GM18907 (cell line): Measurements from ENCODE around the gene KRTAP12-1.
"Not testable (repeated sequence)": the region's sequence is repeated elsewhere in the genome, so short reads cannot be mapped to it uniquely, and the experiment has no call there.

Experiments
- ATAC-seq: cut with Tn5 transposase; IDR thresholded peaks from one replicate; pipeline ENCODE4 v1.9.1; 2021; ENCODE audit warnings: mild to moderate bottlenecking, moderate library complexity; ENCODE audit not compliant: unreplicated experiment

KRTAP12-1 gene

DNA sequence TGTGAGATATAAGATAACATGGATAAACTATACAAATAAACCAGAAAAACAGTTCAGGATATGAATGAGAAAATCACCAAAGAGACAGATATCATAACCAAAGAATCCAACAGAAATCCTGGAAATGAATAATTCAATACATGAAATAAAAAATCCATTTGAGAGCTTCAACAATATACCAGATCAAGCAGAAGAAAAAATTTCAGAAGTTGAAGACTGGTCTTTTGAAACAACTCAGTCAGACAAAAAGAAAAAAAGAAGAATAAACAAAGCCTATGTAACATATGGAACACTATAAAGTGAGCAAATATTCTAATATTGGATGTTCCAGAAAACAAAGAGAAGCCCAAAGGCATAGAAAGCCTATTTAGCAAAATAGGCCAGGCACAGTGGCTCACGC lies 10.1 kb downstream of the KRTAP12-1 start:
- ATAC-seq: no peak

DNA sequence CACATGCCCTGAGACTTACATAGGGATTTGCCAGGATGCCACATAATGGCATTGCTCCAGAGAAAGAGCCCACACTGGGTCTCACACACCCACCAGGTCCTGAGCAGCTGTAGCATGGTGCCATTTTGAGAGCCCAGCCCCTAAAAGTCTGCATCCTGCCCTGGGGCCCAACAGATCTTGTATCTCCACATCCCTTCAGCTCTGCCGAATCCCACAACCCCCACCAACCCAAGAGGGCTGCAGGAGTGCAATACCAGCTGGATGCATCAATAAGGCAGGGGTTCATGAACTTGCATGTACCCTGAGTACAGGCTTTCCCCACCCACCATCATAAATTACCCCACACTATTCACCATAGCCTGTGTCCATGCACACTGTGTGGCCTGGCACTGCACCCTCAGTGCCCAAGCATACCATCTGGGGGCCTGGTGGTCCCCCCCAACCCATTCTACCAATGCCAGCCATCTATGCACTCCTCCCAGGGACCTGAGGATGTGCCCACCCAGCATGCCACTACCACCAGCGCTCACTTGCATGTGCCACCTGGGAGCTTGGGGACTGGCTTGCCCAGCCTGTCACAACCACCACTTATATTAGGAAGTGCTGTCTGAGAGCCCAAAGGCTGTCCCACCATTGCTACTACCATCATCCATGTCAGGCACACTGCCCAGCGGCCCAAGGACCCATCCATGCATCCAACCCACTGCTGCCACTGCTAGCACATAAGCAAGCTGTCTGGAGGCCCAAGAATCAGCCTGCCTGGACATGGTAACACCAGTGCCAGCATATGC lies 11.1 kb downstream of the KRTAP12-1 start:
- ATAC-seq: no peak

GRCh38 chr21:44667612-44668011 lies 14.4 kb downstream of the KRTAP12-1 start:
- no peak for ATAC-seq

DNA sequence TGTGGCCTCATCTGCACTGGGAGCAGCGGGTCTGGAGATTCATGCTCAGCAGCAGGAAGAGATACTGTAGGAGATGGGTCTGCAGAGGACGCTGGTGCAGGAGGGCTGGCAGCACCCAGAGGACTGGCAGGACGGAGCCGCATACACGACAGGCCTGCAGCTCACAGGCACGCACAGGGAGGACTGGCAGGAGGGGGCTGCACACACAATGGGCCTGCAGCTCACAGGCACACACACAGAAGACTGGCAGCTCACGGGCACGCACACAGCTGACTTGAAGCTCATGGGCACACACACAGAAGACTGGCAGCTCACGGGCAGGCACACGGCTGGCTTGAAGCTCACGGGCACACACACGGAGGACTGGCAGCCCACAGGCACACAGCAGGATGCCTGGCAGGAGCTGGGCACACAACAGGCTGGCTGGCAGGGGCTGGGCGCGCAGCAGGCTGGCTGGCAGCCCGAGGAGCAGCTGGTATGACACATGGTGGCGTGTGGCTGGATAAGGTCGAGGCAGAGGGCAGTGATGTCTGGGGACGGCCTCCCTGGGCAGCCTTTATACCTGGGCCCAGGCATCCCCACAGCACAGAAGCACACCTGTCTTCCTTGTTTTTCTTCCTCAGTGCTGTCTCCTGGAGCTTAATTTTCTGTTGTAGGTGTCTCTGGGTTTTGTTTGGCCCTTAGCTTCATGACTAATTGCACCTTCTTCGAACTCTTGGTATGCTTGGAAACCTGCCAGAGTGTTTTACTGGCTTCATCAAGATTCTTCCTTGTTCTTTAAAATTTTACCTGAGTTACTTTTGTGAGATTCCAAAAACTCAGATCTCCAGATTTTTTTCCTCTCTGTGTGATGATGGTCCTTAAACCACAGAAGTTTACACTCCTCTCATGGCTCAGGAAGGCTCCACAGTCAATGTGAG lies 15.3 kb downstream of the KRTAP12-1 start, which contains the start of gene KRTAP12-2:
Gene KRTAP12-2, minus strand, starts transcription at position 527 of the 920 bp plus-strand sequence. Its CDS starts 41 bp downstream, at position 486.
- ATAC-seq: no peak

GRCh38 chr21:44664691-44665090 lies 17.3 kb downstream of the KRTAP12-1 start:
- ATAC-seq: no peak

GRCh38 chr21:44661567-44661966 lies 20.4 kb downstream of the KRTAP12-1 start:
- ATAC-seq: not testable (repeated sequence)

- ATAC-seq: no peak
Observed at GRCh38 chr21:44658913-44659595, 22.9 kb downstream of the KRTAP12-1 start.

DNA sequence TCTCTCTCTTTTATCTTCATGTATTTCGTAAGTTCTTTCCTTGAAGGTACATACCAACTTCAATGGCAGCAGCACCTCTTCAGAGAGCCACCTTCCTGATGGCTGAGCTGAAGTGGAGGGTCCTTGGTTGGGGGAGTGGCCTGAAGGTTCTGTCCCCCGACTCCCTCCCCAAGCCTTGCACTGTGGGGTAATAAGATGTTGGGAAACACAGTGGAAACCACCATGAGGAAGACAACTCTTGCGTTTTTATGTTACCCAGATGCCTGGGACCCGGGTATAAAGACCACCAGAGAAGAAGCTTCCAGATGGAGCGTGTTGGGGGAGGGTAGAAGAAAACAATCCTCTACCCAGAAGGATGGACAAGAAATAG lies 23.4 kb downstream of the KRTAP12-1 start:
- ATAC-seq: no peak

DNA sequence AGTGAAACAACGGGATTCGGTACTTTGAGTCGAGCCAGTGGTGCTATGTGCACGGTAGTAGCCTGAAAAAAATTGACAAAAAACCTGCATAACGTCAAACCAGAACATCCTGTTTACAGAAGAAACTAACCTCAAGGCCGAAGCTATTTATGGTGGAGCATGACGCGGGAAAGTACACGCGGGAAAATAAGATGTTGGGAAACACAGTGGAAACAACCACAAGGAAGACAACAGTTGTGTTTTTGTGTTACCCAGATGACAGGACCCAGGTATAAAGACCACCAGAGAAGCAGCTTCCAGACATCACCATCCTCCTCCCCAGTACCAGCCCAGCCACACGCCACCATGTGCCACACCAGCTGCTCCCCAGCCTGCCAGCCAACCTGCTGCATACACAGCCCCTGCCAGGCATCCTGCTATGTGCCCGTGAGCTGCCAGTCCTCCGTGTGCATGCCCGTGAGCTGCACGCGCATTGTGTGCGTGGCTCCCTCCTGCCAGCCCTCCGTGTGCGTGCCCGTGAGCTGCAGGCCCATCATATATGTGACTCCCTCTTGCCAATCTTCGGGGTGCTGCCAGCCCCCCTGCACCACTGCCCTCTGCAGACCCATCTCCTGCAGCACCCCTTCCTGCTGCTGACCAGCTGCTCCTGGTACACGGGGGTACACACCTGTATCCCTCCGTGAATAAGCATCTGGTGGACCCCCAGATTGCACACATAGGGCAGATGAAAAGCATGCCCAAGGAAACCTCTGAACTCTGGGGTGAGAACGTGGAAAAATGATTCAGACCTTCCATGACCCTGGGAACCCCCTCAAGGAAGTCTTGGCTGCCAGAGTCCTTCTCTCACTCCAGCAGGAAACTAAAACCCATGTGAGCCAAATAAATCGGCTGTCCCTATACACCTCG lies 24.1 kb downstream of the KRTAP12-1 start, which contains the start of gene KRTAP12-3:
Gene KRTAP12-3, plus strand, starts transcription at position 298 of the 906 bp plus-strand sequence. Its CDS starts 48 bp downstream, at position 346.
- ATAC-seq: no peak

- no peak for ATAC-seq
Observed at GRCh38 chr21:44656868-44657267, 25.1 kb downstream of the KRTAP12-1 start.

DNA sequence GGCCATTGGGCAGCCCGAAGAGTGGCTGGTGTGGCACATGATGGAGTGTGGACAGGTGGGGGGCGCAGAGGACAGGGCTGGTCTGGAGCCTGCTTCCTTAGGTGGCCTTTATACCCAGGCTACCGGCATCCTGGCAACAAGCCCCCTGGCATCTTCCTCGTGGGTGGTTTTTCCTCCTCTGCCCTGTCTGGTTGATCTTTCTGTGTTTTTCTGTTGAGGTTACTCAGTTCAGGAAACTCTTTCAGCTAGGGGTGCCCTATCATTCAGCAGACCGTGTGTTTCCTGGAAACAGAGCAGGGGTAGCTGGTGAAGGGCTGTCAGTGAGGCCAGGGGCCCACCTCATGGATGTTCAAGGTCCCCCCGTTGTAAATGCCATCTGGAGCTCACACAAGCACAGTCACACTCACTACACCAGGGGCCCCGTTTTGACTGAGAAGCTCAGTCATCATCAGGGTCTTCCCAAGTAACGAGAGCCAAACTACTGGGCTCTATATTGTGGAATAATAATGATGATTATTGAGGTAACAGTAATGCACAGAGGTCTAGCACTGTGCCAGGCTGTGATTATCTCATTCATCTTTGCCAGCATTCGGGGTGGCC lies 27.3 kb downstream of the KRTAP12-1 start, which contains the start of gene KRTAP12-4:
Gene KRTAP12-4, minus strand, starts transcription at position 84 of the 600 bp plus-strand sequence. Its CDS starts 45 bp downstream, at position 39.
- ATAC-seq: no peak

DNA sequence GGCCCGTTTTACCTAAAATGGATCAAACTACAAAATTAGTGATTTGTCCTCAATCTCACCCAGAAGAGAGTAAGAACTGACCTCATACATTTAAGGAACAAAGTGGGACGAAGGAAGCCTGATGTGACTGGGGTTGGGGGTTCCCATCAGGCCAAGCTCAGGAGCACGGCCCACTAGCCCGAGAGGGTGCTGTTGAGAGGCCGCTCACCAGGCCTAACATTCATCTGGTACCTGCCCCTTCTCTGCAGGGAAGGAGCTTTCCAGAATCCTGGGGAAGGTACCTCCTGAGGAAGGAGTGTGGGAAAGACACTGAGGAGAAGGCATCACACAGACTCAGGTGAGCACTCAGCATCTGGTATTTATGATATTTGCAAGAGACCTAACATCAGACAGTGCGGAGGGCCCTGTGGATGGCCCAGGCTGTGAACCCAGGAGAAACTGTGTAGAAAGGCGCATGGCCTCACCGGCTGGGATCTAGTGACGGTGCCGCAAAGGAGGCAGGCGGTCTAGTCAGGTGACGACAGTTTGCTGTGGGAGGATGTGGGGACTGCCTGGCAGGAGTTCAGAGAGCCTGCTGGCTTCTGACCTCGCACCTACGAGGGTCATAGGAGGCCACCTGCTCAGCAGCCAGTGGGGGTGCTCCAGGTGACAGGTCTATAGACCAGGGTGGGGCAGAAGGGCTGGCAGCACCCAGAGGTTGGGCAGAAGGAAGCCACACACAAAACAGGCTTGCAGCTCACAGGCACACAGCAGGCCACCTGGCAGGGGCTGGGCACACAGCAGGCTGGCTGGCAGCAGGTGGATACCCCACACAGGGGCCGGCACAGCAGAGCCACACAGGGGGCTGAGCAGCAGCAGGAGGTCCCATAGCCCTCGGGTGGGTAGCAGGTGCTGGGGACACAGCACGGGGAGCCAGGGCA lies 28.0 kb downstream of the KRTAP12-1 start:
- ATAC-seq: no peak

GRCh38 chr21:44653123-44653522 lies 28.8 kb downstream of the KRTAP12-1 start:
- no peak for ATAC-seq

DNA sequence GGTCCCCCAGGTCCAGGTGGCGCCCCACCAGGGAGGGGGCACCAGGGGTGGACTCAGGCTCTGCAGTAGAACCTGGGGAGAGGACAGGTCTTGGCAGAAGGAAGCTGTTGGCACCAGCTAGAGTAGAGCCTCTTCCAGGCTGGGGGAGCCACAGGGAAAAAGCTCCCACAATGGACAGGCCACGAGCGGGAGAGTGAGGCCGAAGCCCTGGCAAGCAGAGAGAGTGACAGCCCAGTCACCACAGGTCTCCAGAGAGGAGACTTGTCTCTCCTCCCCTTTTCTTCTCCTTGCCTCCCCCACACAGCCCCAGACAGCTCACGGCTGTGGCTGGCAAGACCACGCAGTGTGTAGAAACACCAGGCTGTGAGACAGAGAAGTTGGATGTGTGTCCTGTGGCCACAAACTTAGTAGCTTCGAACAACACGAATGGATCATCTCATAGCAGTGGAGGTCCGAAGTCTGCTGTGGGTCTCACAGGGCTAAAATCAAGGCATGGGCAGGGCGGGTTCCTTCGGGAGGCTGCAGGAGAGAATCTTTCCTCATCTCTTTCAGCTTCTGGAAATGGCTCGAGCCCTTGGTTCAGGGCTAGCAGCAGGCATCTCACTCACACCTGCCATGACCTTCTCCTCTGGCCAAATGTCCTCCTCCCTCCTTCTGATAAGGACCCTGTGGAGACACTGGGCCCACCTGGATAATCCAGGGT lies 30.8 kb downstream of the KRTAP12-1 start:
- no peak for ATAC-seq

GRCh38 chr21:44650265-44650972 lies 31.5 kb downstream of the KRTAP12-1 start:
- no peak for ATAC-seq

DNA sequence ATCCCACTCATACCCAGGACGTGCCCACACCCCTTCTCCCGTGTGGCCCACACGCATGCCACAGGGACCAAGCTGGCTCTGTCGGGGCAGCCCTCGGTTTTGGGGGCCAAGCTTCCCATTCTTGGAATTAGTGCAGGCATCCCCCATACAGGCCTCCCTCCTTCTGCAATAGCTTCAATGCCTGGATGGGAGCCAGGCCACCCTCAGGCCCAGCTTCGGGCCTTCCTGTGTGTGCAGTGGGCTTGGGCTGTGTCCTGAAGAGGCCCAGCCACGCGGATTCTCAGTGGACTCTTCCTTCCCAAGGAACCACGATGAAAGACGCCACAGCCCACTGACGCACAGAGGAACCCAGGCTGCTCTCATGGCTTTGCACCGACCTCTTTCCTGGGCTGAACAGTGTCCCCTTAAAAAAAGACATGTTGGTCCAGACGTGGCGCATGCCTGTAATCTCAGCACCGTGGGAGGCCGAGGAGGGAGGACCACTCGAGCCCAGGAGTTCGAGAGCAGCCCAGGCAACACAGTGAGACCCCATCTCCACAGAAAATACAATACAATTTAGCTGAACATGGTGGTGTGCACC lies 32.4 kb downstream of the KRTAP12-1 start:
- ATAC-seq: no peak
